ENCODE data around the gene PAFAH1B1.
"Not testable (repeated sequence)": the region's sequence is repeated elsewhere in the genome, so short reads cannot be mapped to it uniquely, and the experiment has no call there.

PAFAH1B1 gene

GRCh38 chr17:2609091-2609490 lies 15.6 kb downstream of the PAFAH1B1 start:
- Histone ChIP-seq H3K9me3 (ENCODE audit: low read length) (no peaks in the 10 kb centered on the region), H3K36me3 (ENCODE audit: insufficient read depth, low read length) (peaks cover 19% of the 10 kb centered on the region), H3K4me1 (ENCODE audit: insufficient read depth, low read length) (no peaks in the 10 kb centered on the region), H3K4me3 (ENCODE audit: low read length) (no peak overlapping the region), H2AFZ (ENCODE audit: low read depth, low read length) (no peak overlapping the region), H3K27me3 (ENCODE audit: insufficient read depth, low read length) (no peaks in the 10 kb centered on the region)

GRCh38 chr17:2610195-2611175 lies 17.0 kb downstream of the PAFAH1B1 start:
- Histone ChIP-seq H2AFZ (ENCODE audit: low read depth, low read length) (no peak overlapping the region), H3K4me3 (ENCODE audit: low read length) (no peak overlapping the region), H3K9me3 (ENCODE audit: low read length) (no peaks in the 10 kb centered on the region), H3K27me3 (ENCODE audit: insufficient read depth, low read length) (no peaks in the 10 kb centered on the region), H3K4me1 (ENCODE audit: insufficient read depth, low read length) (no peaks in the 10 kb centered on the region), H3K36me3 (ENCODE audit: insufficient read depth, low read length) (peaks cover 9% of the 10 kb centered on the region)

GRCh38 chr17:2611627-2612026 lies 18.2 kb downstream of the PAFAH1B1 start:
- Histone ChIP-seq H3K4me1 (ENCODE audit: insufficient read depth, low read length) (no peaks in the 10 kb centered on the region), H3K27me3 (ENCODE audit: insufficient read depth, low read length) (no peaks in the 10 kb centered on the region), H3K36me3 (ENCODE audit: insufficient read depth, low read length) (peaks cover 9% of the 10 kb centered on the region), H2AFZ (ENCODE audit: low read depth, low read length) (no peak overlapping the region), H3K9me3 (ENCODE audit: low read length) (no peaks in the 10 kb centered on the region), H3K4me3 (ENCODE audit: low read length) (no peak overlapping the region)

- Histone ChIP-seq H3K4me3 (ENCODE audit: low read length) (no peak overlapping the region), H2AFZ (ENCODE audit: low read depth, low read length) (no peak overlapping the region), H3K36me3 (ENCODE audit: insufficient read depth, low read length) (peaks cover 9% of the 10 kb centered on the region), H3K27me3 (ENCODE audit: insufficient read depth, low read length) (no peaks in the 10 kb centered on the region), H3K9me3 (ENCODE audit: low read length) (no peaks in the 10 kb centered on the region), H3K4me1 (ENCODE audit: insufficient read depth, low read length) (no peaks in the 10 kb centered on the region)
Observed at GRCh38 chr17:2612630-2613029, 19.2 kb downstream of the PAFAH1B1 start.

- H3K4me3 ChIP-seq (ENCODE audit: low read length): no peak overlapping the region
- H2AFZ ChIP-seq (ENCODE audit: low read depth, low read length): no peak overlapping the region
- H3K36me3 ChIP-seq (ENCODE audit: insufficient read depth, low read length): peaks cover 9% of the 10 kb centered on the region
- H3K9me3 ChIP-seq (ENCODE audit: low read length): no peaks in the 10 kb centered on the region
- no peaks in the 10 kb centered on the region for H3K4me1 ChIP-seq (ENCODE audit: insufficient read depth, low read length)
- no peaks in the 10 kb centered on the region for H3K27me3 ChIP-seq (ENCODE audit: insufficient read depth, low read length)
Observed at GRCh38 chr17:2613089-2613808, 19.8 kb downstream of the PAFAH1B1 start.

- Histone ChIP-seq H3K36me3 (ENCODE audit: insufficient read depth, low read length) (peaks cover 14% of the 10 kb centered on the region), H2AFZ (ENCODE audit: low read depth, low read length) (no peak overlapping the region), H3K9me3 (ENCODE audit: low read length) (no peaks in the 10 kb centered on the region)
Observed at GRCh38 chr17:2615882-2616281, 22.4 kb downstream of the PAFAH1B1 start.

GRCh38 chr17:2621241-2621640 lies 27.8 kb downstream of the PAFAH1B1 start:
- Histone ChIP-seq H3K27me3 (ENCODE audit: insufficient read depth, low read length) (no peaks in the 10 kb centered on the region), H3K9me3 (ENCODE audit: low read length) (peaks cover 25% of the 10 kb centered on the region), H2AFZ (ENCODE audit: low read depth, low read length) (no peak overlapping the region), H3K36me3 (ENCODE audit: insufficient read depth, low read length) (peaks cover 23% of the 10 kb centered on the region), H3K4me3 (ENCODE audit: low read length) (no peak overlapping the region), H3K4me1 (ENCODE audit: insufficient read depth, low read length) (no peaks in the 10 kb centered on the region)

More at GRCh38 chr17:2615882-2616281, 22.4 kb downstream of the PAFAH1B1 start:
- no peaks in the 10 kb centered on the region for H3K4me1 ChIP-seq (ENCODE audit: insufficient read depth, low read length)
- no peak overlapping the region for H3K4me3 ChIP-seq (ENCODE audit: low read length)
- H3K27me3 ChIP-seq (ENCODE audit: insufficient read depth, low read length): no peaks in the 10 kb centered on the region

- not testable (repeated sequence) for H3K4me1 ChIP-seq (ENCODE audit: insufficient read depth, low read length); H3K27me3 ChIP-seq (ENCODE audit: insufficient read depth, low read length); H2AFZ ChIP-seq (ENCODE audit: low read depth, low read length); H3K4me3 ChIP-seq (ENCODE audit: low read length)
- Histone ChIP-seq H3K9me3 (ENCODE audit: low read length) (peaks cover 25% of the 10 kb centered on the region), H3K36me3 (ENCODE audit: insufficient read depth, low read length) (peaks cover 23% of the 10 kb centered on the region)
Observed at GRCh38 chr17:2621951-2622405, 28.5 kb downstream of the PAFAH1B1 start.

GRCh38 chr17:2622721-2623301 lies 29.4 kb downstream of the PAFAH1B1 start:
- not testable (repeated sequence) for H3K27me3 ChIP-seq (ENCODE audit: insufficient read depth, low read length)

GRCh38 chr17:2624292-2624731 lies 30.9 kb downstream of the PAFAH1B1 start:
- H2AFZ ChIP-seq (ENCODE audit: low read depth, low read length): no peak overlapping the region
- peaks cover 18% of the 10 kb centered on the region for H3K36me3 ChIP-seq (ENCODE audit: insufficient read depth, low read length)
- no peaks in the 10 kb centered on the region for H3K27me3 ChIP-seq (ENCODE audit: insufficient read depth, low read length)
- peaks cover 27% of the 10 kb centered on the region for H3K9me3 ChIP-seq (ENCODE audit: low read length)
- no peak overlapping the region for H3K4me3 ChIP-seq (ENCODE audit: low read length)
- H3K4me1 ChIP-seq (ENCODE audit: insufficient read depth, low read length): no peaks in the 10 kb centered on the region

More at GRCh38 chr17:2622721-2623301, 29.4 kb downstream of the PAFAH1B1 start:
- H3K4me3 ChIP-seq (ENCODE audit: low read length); H2AFZ ChIP-seq (ENCODE audit: low read depth, low read length); H3K4me1 ChIP-seq (ENCODE audit: insufficient read depth, low read length): not testable (repeated sequence)
- Histone ChIP-seq H3K36me3 (ENCODE audit: insufficient read depth, low read length) (peaks cover 23% of the 10 kb centered on the region), H3K9me3 (ENCODE audit: low read length) (peaks cover 27% of the 10 kb centered on the region)

GRCh38 chr17:2626626-2627219 lies 33.3 kb downstream of the PAFAH1B1 start:
- H3K27me3 ChIP-seq (ENCODE audit: insufficient read depth, low read length); H3K4me1 ChIP-seq (ENCODE audit: insufficient read depth, low read length); H2AFZ ChIP-seq (ENCODE audit: low read depth, low read length); H3K4me3 ChIP-seq (ENCODE audit: low read length): not testable (repeated sequence)
- Histone ChIP-seq H3K9me3 (ENCODE audit: low read length) (peaks cover 21% of the 10 kb centered on the region), H3K36me3 (ENCODE audit: insufficient read depth, low read length) (peaks cover 12% of the 10 kb centered on the region)

GRCh38 chr17:2628922-2629321 lies 35.5 kb downstream of the PAFAH1B1 start:
- H3K27me3 ChIP-seq (ENCODE audit: insufficient read depth, low read length); H3K4me1 ChIP-seq (ENCODE audit: insufficient read depth, low read length); H3K36me3 ChIP-seq (ENCODE audit: insufficient read depth, low read length); H3K4me3 ChIP-seq (ENCODE audit: low read length); H2AFZ ChIP-seq (ENCODE audit: low read depth, low read length); H3K9me3 ChIP-seq (ENCODE audit: low read length): not testable (repeated sequence)

All from neuron (in vitro differentiated cells).